ENCODE data around the gene PELI1.

Gene PELI1

GRCh38 chr2:64101141-64101591 is 43.1 kb downstream of the PELI1 start:
- TF ChIP-seq, protein P1, sequence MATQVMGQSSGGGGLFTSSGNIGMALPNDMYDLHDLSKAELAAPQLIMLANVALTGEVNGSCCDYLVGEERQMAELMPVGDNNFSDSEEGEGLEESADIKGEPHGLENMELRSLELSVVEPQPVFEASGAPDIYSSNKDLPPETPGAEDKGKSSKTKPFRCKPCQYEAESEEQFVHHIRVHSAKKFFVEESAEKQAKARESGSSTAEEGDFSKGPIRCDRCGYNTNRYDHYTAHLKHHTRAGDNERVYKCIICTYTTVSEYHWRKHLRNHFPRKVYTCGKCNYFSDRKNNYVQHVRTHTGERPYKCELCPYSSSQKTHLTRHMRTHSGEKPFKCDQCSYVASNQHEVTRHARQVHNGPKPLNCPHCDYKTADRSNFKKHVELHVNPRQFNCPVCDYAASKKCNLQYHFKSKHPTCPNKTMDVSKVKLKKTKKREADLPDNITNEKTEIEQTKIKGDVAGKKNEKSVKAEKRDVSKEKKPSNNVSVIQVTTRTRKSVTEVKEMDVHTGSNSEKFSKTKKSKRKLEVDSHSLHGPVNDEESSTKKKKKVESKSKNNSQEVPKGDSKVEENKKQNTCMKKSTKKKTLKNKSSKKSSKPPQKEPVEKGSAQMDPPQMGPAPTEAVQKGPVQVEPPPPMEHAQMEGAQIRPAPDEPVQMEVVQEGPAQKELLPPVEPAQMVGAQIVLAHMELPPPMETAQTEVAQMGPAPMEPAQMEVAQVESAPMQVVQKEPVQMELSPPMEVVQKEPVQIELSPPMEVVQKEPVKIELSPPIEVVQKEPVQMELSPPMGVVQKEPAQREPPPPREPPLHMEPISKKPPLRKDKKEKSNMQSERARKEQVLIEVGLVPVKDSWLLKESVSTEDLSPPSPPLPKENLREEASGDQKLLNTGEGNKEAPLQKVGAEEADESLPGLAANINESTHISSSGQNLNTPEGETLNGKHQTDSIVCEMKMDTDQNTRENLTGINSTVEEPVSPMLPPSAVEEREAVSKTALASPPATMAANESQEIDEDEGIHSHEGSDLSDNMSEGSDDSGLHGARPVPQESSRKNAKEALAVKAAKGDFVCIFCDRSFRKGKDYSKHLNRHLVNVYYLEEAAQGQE (IDR thresholded peaks at IDR 0.05; ENCODE audit: insufficient read depth in 1 of 2, low read depth in 2 of 2, low read length in 2 of 2), result no peak
- TF ChIP-seq POLR2AphosphoS5 (IDR thresholded peaks at IDR 0.05; ENCODE audit: low read depth, low read length) (no peak), TAF1 (IDR thresholded peaks at IDR 0.05; ENCODE audit: borderline replicate concordance, insufficient read depth, low read length) (no peak), FOXP2 (optimal IDR thresholded peaks at IDR 0.05; ENCODE audit: borderline replicate concordance, extremely low read depth, extremely low read length, insufficient read depth) (no peak), SIN3A (IDR thresholded peaks at IDR 0.05; ENCODE audit: borderline replicate concordance, insufficient read depth, low read length) (no peak)

DNA sequence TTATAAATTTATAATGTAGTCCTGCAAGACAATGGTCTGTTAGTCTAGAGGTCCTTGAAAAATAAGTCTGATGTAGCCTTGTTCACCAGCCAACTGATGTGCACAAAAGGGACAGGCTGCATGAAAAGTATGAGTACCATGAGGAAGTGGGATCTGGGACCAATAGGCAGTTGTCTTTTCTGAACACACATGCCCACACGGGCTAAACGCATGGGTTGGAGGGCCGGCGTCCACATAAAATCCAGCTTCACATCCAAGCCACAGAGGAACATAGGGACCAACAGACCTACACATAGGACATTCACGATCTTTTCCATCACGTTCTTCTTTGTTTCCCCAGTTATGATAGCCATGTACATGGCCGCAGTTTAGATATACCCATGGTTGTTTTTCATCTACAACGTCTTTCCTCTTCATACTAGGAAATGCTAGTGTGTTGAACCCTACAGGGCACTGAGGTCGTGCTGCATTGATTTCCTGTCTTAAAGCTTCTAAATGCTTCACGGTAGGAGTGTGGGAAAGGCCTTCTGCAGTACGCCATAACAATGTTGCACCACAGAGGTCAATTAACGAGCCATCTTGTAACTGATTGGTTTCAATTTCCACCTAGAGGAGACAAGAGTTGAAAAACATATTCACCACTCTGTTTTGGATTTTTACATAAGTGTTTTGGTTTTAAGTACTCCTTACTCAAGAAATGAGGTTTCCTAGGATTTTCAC is 49.4 kb downstream of the PELI1 start:
- TF ChIP-seq SIN3A (IDR thresholded peaks at IDR 0.05; ENCODE audit: borderline replicate concordance, insufficient read depth, low read length), result no peak
- TF ChIP-seq, protein P1 (IDR thresholded peaks at IDR 0.05; ENCODE audit: insufficient read depth in 1 of 2, low read depth in 2 of 2, low read length in 2 of 2), result no peak
- no peak for TF ChIP-seq POLR2AphosphoS5 (IDR thresholded peaks at IDR 0.05; ENCODE audit: low read depth, low read length)
- no peak for TF ChIP-seq FOXP2 (optimal IDR thresholded peaks at IDR 0.05; ENCODE audit: borderline replicate concordance, extremely low read depth, extremely low read length, insufficient read depth)
- no peak for TF ChIP-seq TAF1 (IDR thresholded peaks at IDR 0.05; ENCODE audit: borderline replicate concordance, insufficient read depth, low read length)

DNA sequence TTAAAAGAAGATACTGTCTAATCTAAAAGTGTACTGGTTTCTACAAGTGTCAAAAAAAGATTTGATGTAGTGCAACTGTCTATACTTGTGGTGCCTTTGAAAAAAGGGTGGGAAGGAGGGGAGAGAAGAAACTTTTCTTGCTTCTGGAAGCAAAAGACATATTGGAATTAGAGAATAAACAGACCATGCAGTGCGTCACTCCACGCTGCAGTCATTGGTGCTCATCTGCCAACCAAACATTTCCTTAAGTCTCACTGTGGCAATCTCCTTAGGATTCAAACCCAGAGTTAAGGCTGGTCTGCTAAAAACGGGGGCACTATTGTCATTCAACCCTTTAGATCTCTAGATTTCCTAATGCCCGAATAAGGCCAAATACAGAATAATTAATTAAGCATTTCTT is 50.9 kb downstream of the PELI1 start:
- TF ChIP-seq POLR2AphosphoS5 (IDR thresholded peaks at IDR 0.05; ENCODE audit: low read depth, low read length) (no peak), TAF1 (IDR thresholded peaks at IDR 0.05; ENCODE audit: borderline replicate concordance, insufficient read depth, low read length) (no peak), SIN3A (IDR thresholded peaks at IDR 0.05; ENCODE audit: borderline replicate concordance, insufficient read depth, low read length) (no peak)
- TF ChIP-seq, protein P1 (IDR thresholded peaks at IDR 0.05; ENCODE audit: insufficient read depth in 1 of 2, low read depth in 2 of 2, low read length in 2 of 2), result no peak

- TF ChIP-seq SIN3A (IDR thresholded peaks at IDR 0.05; ENCODE audit: borderline replicate concordance, insufficient read depth, low read length) (no peak), TAF1 (IDR thresholded peaks at IDR 0.05; ENCODE audit: borderline replicate concordance, insufficient read depth, low read length) (no peak), FOXP2 (optimal IDR thresholded peaks at IDR 0.05; ENCODE audit: borderline replicate concordance, extremely low read depth, extremely low read length, insufficient read depth) (no peak)
- TF ChIP-seq, protein P1 (IDR thresholded peaks at IDR 0.05; ENCODE audit: insufficient read depth in 1 of 2, low read depth in 2 of 2, low read length in 2 of 2), result no peak
These were observed 51.7 kb downstream of the PELI1 start for GRCh38 chr2:64092502-64092901.

Measured in PFSK-1 (cell line).